Activated CD8-positive, alpha-beta memory T cell treated with anti-CD3 and anti-CD28 coated beads, Interleukin-2, amount 50 U/mL, for 1 hour (primary cell): ENCODE data around the gene GINM1.

ENCODE experiments used
- DNase-seq: peaks from one replicate; pipeline ENCODE4 v3.0.0-alpha.2; 2020; ENCODE audit errors: extremely low read depth

GINM1 gene

DNA sequence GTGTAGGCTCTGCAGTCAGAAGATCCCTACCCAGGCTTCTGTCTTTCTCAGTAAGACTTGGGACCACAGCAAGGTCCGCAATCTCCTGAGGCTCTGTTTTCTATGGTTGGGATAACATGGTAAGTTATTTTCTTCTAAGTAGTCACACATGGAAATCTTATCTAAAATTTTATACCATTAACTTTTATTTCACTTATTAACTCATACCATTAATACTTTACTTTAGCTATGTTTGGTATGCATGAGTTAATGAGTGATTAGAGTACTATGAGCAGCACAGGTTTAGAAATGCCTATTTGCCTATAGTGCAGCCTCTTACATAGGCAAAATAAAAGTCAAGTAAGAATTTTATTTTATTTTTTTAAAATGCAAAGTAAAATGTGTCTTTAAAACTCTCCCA lies 27.2 kb downstream of the GINM1 start:
- no peak for DNase-seq

DNA sequence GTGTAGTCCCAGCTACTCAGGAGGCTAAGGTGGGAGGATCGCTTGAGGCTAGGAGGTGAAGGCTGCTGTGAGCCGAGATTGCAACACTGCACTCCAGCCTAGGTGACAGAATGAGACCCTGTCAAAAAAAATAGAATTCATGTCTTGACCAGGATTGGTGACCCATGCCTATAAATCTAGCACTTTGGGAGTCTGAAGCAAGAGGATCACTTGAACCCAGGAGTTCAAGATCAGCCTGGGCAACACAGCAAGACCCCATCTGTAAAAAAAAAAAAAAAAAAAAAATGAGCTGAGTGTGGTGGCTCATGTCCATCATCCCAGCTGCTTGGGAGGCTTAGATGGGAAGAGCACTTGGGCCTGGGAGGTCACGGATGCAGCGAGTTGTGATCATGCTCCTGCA lies 34.3 kb downstream of the GINM1 start:
- DNase-seq, result no peak

DNA sequence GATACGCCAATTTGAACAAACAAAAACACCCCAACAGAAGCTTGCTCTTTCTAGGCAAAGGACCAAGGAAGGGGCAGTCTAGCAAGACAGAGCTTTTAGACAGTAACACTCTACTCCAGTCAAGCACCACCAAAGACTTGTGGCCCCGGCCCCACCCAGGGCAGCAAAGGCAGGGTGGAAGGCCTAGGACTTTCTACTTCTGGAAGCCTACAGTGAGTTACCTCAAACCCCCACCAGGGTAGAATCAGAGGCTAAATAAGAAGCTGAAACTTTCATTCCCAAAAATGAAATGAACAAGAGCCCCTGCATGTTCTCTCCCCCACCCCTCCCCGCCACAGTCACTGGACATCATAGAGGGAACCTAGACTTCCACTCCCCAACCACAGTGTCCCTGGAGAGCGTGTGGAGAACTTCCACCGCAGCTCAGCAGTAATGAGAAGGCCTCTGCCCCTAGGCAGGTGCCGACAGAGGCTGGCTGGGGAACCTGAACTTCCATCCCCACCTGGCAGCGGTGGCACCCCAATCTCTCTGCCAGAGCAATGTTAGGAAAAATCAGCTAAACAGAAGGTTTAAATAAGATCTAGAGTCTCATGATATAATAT lies 42.3 kb downstream of the GINM1 start:
- no peak for DNase-seq

DNA sequence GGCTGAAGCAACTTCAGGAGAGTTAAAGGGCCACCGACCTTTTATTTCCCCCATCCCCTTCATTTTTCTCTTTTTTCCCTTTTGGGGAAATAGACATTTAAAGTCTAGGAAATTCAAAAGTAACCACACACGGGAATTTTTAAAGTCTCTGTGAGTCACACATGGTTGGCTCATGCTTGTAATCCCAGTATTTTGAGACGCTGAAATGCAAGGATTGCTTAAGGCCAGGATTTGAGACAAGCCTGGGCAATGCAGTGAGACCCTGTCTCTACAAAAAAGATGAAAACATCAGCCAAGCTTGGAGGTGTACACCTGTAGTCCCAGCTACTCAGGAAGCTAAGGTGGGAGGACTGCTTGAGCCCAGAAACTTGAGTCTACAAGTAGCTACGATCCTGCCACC lies 48.2 kb downstream of the GINM1 start:
- no peak for DNase-seq

- no peak for DNase-seq
Observed at GRCh38 chr6:149615805-149616204, 49.6 kb downstream of the GINM1 start.

DNA sequence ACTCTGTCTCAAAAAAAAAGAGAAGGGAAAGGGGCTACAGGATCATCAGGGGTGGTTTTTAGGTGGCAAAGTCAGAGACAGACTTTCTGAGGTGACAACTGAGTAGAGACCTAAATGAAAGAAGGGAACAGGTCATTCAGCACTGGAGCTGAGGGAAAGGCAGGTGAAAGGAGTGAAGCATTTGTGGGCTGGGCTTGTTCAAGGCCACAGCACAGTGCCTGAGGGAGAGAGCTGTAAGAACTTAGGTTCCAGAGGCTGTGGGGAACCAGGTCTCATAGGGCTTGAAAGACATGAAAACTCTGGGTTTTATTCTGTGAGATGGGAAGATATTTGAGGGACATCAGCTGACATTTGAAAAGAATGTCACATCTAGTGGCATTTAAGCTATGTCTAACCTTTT lies 61.5 kb downstream of the GINM1 start:
- no peak for DNase-seq

- no peak for DNase-seq
Observed at GRCh38 chr6:149628875-149629510, 62.8 kb downstream of the GINM1 start.

- DNase-seq, result no peak
Observed at GRCh38 chr6:149634315-149634714, 68.1 kb downstream of the GINM1 start.

GRCh38 chr6:149636124-149636523 lies 69.9 kb downstream of the GINM1 start:
- DNase-seq, result no peak
